HL-60 (cell line): Measurements from ENCODE around the gene UNC93A.

ENCODE experiments used
- DNase-seq, 2 experiments: peaks; one replicate each; pipeline ENCODE4 v3.0.0-alpha.2; 2010 to 2020; ENCODE audit warnings: low read depth in 1 of 2, low spot score in 1 of 2
- H3K27ac ChIP-seq: fragments of 250-450 bp; sonication (Bioruptor Pico); replicated peaks from 2 replicates; pipeline ENCODE4 v1.5.1; 2020; ENCODE audit warnings: mild to moderate bottlenecking, moderate library complexity
- H3K27me3 ChIP-seq: fragments of 250-450 bp; sonication (Bioruptor Pico); 2 replicates; pipeline ENCODE4 v1.5.1; 2021; ENCODE audit warnings: mild to moderate bottlenecking, moderate library complexity; ENCODE audit not compliant: insufficient read depth, poor library complexity, severe bottlenecking
- H3K4me3 ChIP-seq: replicated peaks from 2 replicates; pipeline ENCODE4 v1.5.1; 2011; ENCODE audit warnings: mild to moderate bottlenecking, control low read depth, low read length; ENCODE audit not compliant: insufficient read depth
- GABPA ChIP-seq: IDR thresholded peaks from 2 replicates; pipeline ENCODE4 v1.6.1; 2012; ENCODE audit warnings: low read depth
- POLR2AphosphoS5 ChIP-seq: IDR thresholded peaks from 2 replicates; pipeline ENCODE4 v1.6.1; 2012; ENCODE audit warnings: low read depth
- SPI1 ChIP-seq: IDR thresholded peaks from 2 replicates; pipeline ENCODE4 v1.6.1; 2012; ENCODE audit warnings: low read depth, mild to moderate bottlenecking, borderline replicate concordance
- TF ChIP-seq, protein P1 (sequence below): IDR thresholded peaks from one replicate; pipeline ENCODE4 v1.5.1; 2011; ENCODE audit warnings: low read length, control low read depth, inconsistent platforms; ENCODE audit not compliant: insufficient read depth
- TF ChIP-seq, protein P2 (sequence below): IDR thresholded peaks from 2 replicates; pipeline ENCODE4 v1.6.1; 2012; ENCODE audit warnings: low read depth; ENCODE audit not compliant: insufficient replicate concordance

The UNC93A gene

DNA sequence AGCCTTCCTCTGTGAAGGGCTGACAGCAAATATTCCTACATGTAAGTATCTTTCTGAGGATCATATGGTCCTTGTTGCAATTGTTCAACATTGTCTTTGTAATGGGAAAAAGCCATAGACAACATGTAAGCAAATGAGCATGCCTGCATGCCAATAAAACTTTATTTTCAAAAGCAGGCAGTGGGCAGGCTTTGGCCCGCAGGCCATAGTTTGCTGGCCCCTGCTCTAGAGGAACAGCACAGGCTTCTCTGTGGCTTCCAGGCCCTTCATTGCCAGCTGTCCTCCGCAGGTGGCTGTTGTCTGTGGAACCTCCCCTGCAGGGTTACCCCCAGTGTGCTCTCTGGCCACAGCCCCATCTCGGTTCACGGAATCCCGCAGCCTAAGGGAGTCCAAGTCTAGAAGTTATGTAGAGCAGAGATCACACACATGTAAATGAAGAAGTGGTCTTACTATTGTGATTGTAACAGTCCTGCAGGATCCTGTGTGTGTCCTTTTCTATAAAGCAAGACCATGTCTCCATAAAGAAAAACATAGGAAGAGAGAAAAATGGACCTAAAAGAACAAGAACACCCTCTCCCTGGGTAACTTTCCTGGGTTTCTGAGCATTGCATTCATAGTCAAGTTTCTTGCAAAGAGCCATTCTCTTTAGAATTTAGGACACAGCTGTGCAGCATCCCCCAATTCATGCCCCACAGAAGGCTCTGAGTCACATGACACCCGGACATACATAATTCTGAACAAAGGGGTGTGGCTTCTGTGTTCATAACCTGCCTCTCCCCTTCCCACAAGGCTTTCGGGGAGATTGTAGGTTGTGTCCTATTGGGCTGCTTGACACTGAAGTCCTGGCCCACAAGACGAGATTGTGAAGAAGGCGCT lies 10.0 kb downstream of the UNC93A start:
- no peak for TF ChIP-seq POLR2AphosphoS5
- TF ChIP-seq, protein P1, sequence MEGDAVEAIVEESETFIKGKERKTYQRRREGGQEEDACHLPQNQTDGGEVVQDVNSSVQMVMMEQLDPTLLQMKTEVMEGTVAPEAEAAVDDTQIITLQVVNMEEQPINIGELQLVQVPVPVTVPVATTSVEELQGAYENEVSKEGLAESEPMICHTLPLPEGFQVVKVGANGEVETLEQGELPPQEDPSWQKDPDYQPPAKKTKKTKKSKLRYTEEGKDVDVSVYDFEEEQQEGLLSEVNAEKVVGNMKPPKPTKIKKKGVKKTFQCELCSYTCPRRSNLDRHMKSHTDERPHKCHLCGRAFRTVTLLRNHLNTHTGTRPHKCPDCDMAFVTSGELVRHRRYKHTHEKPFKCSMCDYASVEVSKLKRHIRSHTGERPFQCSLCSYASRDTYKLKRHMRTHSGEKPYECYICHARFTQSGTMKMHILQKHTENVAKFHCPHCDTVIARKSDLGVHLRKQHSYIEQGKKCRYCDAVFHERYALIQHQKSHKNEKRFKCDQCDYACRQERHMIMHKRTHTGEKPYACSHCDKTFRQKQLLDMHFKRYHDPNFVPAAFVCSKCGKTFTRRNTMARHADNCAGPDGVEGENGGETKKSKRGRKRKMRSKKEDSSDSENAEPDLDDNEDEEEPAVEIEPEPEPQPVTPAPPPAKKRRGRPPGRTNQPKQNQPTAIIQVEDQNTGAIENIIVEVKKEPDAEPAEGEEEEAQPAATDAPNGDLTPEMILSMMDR = no peak
- TF ChIP-seq, protein P2, sequence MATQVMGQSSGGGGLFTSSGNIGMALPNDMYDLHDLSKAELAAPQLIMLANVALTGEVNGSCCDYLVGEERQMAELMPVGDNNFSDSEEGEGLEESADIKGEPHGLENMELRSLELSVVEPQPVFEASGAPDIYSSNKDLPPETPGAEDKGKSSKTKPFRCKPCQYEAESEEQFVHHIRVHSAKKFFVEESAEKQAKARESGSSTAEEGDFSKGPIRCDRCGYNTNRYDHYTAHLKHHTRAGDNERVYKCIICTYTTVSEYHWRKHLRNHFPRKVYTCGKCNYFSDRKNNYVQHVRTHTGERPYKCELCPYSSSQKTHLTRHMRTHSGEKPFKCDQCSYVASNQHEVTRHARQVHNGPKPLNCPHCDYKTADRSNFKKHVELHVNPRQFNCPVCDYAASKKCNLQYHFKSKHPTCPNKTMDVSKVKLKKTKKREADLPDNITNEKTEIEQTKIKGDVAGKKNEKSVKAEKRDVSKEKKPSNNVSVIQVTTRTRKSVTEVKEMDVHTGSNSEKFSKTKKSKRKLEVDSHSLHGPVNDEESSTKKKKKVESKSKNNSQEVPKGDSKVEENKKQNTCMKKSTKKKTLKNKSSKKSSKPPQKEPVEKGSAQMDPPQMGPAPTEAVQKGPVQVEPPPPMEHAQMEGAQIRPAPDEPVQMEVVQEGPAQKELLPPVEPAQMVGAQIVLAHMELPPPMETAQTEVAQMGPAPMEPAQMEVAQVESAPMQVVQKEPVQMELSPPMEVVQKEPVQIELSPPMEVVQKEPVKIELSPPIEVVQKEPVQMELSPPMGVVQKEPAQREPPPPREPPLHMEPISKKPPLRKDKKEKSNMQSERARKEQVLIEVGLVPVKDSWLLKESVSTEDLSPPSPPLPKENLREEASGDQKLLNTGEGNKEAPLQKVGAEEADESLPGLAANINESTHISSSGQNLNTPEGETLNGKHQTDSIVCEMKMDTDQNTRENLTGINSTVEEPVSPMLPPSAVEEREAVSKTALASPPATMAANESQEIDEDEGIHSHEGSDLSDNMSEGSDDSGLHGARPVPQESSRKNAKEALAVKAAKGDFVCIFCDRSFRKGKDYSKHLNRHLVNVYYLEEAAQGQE = no peak
- no peak for TF ChIP-seq GABPA
- no peak for TF ChIP-seq SPI1
- DNase-seq = no peak
- H3K27me3 ChIP-seq = no peaks in the 10 kb centered on the region
- H3K27ac ChIP-seq = no peak overlapping the region
- H3K4me3 ChIP-seq = no peak overlapping the region

- no peaks in the 10 kb centered on the region for H3K27me3 ChIP-seq
- TF ChIP-seq, protein P1 = no peak
- TF ChIP-seq, protein P2 = no peak
- TF ChIP-seq GABPA (no peak), SPI1 (no peak), POLR2AphosphoS5 (no peak)
- no peak overlapping the region for H3K27ac ChIP-seq
- H3K4me3 ChIP-seq = no peak overlapping the region
- DNase-seq = no peak
Observed at GRCh38 chr6:167302074-167302473, 11.0 kb downstream of the UNC93A start.

- no peak for DNase-seq
- Histone ChIP-seq H3K27me3 (no peaks in the 10 kb centered on the region), H3K4me3 (no peak overlapping the region), H3K27ac (no peak overlapping the region)
- TF ChIP-seq POLR2AphosphoS5 = no peak
- TF ChIP-seq, protein P1 = no peak
- TF ChIP-seq, protein P2 = no peak
- no peak for TF ChIP-seq SPI1
- TF ChIP-seq GABPA = no peak
Observed at GRCh38 chr6:167302796-167303195, 11.7 kb downstream of the UNC93A start.
